GM21390 (cell line): Measurements from ENCODE around the gene FAM110A.
"Not testable (repeated sequence)": the region's sequence is repeated elsewhere in the genome, so short reads cannot be mapped to it uniquely, and the experiment has no call there.

Experiments
- ATAC-seq: cut with Tn5 transposase; IDR thresholded peaks from one replicate; pipeline ENCODE4 v1.9.1; 2021; ENCODE audit not compliant: unreplicated experiment

Gene FAM110A

DNA sequence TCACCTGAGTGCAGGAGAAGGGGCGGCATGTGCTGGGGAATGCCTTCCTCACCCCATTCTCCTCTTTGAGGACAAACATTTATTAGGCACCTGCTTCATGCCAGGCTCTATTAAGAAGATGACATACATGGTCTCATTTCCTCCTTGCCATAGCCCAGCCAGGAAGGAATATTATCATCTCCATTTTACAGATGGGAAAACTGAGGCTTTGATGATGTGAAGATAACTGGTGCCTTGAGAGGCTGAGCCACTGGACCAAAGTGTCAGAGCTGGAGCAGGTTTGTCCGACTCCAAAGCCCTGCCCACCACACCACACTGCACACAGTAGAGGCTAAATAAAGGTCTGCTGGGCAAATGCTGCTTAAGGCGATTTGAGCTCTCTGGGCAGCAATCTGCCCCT lies 37.2 kb downstream of the FAM110A start:
- ATAC-seq = no peak

DNA sequence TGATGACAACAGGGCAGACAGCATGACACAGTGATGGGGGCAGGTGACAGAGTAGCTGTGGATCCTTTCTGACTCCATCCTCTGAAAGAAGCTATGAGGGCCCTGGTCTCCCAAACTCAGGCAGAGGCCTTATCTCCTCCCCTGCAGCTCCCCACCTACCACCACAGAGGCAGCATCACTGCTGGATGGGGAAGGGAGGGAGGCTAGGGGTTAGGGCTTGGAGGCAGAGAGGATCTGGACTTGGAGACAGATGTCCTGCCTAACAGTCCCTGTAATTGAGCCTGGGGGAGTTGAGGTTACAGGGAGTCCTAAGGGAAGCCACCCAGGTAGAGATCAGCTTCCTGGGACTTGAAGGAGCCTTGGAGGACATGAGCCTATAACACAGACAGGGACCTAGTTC lies 37.9 kb downstream of the FAM110A start:
- ATAC-seq = no peak

DNA sequence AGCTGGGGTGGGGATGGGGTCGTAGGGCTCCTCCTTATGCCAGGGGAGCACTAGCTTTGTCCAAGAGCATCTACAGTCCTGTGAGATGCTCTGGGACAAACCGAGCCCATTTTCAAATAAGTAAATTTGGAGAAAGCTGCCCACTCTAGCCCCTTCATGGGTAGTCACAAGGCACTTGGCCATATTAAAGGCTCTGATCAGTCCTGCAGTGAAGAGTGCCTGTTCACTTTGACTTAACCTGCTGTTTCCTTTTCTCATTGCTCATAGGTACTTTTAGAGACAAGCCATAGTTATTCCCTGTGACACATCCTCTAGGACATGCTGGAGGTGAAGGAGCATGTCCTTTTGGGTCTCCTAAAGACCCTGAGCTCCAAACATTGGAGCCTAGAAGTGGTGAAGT lies 38.4 kb downstream of the FAM110A start:
- no peak for ATAC-seq

DNA sequence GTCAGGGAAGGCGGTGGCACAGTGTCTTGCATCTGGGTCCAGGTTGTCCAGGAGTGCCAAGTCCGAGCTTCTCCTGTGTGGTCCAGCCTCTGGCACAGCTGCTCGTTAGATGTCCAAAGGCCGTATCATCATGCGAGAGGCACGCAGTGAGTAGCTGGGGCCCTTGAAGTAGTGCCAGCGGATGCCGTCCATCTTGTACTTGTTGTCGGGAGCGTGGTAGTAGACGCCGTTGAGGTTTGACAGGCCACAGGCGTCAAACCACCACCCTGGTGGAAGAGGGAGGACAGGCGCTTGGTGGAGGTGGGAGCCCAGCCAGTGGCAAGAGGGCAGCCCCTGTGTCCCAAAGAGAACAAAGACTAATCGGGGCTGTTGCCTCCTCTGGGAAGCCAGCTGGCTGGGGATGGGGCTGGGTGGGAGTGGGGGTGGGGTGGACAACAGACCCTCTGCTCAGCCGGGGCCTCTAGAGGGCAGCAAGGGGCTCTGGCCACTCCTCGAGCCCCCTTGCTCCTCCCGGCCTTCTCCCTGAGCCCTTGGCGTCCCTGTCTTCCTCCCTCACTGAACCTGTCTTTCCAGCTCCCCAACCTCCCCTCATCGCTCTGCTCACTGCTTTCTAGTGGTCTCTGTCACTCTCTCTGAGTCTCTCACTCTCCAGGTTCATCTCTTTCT lies 39.5 kb downstream of the FAM110A start:
- no peak for ATAC-seq

DNA sequence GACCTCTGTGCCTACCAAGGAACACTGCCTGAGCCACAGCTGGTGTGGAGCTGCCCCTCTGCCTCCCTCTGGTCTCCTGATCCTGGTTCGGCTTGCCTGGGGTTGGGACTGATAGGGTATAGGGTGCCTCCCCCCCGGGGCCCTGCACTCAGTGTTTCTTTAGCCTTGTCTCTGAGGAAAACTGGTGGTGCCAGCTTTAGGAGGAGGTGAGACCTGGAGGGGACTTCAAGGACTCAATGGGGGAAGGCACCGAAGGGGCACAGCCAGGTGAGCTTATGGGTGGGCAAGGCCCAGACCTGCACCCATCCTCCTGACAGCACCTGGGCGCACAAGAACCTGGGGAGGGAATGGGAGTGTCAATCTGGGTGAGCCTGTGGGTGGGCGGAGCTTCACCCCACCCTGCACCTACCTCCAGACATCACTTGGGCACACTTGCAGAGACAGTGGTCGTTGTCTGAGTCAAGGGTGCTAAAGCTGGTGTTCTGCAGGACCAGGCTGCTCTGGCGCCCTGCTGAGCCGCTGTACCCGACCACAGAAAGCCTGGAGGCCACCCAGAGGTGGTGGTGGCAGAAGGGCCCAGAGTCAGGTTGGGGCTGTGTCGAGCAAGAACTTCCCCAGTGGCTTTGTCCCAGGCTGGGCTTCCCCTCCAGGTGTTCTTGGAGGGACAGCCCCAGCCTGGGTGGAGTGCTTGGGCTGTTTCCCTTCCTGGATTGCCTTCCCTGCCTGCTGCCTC lies 40.5 kb downstream of the FAM110A start:
- no peak for ATAC-seq

GRCh38 chr20:875115-875514 lies 41.6 kb downstream of the FAM110A start:
- ATAC-seq = no peak

- ATAC-seq = no peak
Observed at GRCh38 chr20:877814-878213, 44.3 kb downstream of the FAM110A start.

DNA sequence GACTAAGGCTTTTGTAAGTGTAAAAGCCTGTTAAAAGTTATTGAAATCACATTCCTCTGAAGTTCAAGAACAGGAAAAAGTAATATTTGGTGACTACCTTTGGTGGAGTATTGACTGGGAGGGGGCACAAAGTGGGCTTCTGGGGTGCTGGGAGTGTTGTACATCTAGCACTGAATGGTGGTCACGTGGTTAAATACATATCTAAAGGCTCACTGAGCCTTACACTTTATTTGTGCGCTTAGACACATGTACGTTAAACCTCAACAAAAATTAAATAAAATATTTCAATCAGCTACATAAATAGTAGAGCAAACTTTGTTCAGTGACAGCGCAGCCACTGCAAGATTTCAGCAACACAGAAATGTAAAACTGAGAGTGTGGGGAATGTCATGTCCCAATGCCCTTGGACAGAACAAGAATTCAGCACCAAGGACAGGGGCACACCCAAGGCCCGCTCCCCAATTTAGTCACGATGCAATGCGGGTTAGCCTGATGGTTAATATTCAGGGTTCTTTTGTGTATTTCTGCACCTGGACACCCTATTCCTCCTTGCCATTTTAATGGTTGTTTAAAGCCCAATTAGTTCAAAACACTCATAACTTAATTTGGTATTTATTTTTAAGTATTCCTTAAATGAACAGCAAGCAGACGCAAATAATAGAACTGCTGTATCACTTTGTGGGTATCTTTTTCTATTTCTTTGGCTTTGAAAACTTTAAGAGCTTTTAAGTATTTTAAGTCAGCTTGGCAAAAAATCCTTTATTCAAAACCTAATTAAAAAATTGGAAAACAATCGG lies 45.2 kb downstream of the FAM110A start:
- no peak for ATAC-seq

GRCh38 chr20:879626-880025 lies 46.1 kb downstream of the FAM110A start:
- ATAC-seq = no peak

DNA sequence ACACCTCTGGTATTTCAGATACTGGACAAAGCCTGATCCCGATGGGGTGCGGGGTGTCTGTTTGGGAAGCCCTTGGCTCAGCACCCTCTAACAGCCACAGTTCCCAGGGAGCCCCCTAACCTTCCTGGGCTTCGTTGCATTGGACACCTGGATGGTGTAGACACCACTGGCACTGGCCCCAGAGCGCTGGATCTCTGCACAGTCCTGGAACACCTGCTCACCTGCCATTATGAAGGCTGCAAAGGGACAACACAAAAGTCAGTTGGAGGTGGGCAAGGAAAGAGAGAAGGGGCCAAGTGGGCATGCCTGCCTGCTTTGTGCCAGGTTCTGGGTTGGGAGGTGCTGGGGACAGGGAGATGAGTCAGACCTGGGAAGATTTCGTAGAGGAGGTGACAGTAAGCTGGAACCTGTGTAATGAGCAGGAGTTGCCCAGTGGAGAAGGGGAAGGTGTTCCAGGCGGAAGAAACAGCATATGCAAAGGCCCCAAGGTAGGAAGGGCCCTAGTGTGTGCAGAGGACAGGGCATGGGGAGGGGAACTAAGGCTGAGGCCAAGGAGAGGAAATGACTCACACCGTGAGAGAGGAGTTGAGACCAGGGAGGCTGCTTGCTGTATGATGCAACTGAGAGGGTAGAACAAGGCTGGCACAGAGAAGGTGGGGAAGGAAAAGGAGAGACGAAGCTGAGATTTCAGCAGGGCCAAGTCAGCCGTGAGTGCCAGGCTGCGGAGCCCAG lies 47.7 kb downstream of the FAM110A start:
- ATAC-seq = no peak

GRCh38 chr20:881783-882144 lies 48.2 kb downstream of the FAM110A start:
- ATAC-seq = no peak

DNA sequence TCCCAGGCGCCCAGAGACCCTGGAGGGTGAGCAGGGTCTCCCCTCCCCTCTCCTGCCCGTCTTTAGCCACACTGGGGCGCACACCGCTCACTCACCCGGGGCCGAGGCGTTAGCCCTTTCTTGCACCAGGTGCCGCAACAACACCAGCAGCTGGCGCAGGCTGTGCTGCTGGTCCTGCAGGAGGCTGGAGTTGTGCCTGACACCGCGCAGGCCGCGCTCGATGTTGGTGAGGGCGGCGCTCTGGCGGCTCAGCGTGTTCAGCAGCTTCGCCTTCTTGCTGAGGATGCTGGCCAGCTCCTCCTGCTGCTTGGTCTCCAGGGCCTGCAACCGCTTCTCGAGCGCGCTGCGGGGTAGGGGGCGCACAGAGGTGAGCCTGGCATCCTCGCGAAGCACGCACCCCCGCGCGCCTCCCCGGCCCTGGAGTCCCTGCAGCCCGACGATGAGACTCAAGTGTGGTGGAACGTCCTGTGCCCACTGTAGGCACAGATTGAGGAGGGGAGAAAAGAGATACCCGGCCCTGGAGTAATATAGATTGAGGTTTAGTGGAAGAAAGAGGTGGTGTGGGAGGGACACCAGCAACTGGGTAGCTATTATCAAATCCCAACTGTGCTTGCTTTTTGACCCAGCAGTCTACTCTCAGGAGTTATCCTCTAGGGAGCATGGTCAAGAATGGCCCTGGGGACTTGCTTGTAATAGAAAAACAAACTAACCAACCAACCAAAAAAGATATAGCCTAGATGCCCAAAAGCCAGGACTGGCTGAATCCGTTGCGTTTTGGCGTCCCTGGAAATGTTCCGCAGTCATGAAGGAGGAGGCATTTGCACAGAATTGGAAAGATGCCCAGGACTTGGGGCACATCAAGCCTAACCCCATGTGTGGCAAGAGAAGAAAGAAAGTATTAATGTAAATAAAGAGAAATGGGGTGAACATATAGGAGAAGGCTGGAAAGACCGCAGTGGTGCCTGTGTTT lies 51.8 kb downstream of the FAM110A start:
- ATAC-seq = no peak

DNA sequence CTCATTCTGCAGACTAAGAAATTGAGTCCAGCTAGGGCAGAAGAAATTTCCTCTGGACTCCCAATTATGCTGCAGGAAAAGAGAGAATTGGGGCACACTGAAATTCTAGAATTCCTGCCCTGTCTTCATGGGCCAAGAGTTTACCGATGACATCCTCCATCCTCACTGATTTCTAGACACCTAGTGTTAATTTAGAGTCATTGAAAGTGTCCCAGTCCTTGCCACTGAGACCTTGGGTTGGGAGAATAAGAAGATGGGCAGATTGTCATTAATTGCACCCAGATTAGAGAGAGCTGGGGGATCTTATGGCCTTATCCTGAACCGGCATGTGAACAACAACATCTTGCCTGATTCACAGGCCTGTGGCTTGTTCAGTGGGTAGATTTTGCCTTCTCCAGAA lies 53.6 kb downstream of the FAM110A start:
- no peak for ATAC-seq

GRCh38 chr20:888057-888456 lies 54.5 kb downstream of the FAM110A start:
- ATAC-seq = no peak

- no peak for ATAC-seq
Observed at GRCh38 chr20:889106-889505, 55.6 kb downstream of the FAM110A start.

- ATAC-seq = no peak
Observed at GRCh38 chr20:889932-890463, 56.5 kb downstream of the FAM110A start.

GRCh38 chr20:890666-891057 lies 57.1 kb downstream of the FAM110A start:
- no peak for ATAC-seq

DNA sequence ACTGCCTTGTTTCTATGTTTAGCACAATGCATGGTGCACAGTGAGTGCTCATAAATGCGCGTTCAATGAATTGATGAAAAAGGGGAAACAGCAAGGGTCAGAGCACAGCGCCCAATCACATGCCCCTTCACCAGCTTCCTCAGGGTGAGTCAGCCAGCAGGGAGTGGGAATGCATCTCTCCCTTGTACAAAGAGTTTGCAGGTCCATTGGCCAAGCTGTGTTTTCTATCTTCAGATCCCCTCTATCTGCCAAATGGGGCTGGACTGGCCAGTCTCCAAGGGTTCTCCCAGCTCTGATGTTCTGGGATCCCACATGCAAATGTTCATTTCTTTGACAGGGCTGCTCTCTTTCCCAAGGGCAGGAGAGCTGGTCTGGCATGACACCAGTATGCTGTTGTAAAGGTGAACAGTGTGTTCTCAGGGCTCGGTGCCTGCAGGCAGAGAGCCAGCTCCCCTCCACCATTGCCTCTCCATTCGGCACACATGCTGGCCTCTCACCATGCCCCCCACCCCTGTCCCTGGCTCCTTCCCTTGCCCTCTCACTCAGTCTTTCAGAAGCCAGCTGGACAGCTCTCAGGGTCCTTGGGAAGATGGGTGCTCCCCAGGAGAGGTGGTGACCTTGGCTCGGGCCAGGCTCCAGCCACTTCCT lies 57.7 kb downstream of the FAM110A start:
- no peak for ATAC-seq

- no peak for ATAC-seq
Observed at GRCh38 chr20:891706-892080, 58.2 kb downstream of the FAM110A start.

DNA sequence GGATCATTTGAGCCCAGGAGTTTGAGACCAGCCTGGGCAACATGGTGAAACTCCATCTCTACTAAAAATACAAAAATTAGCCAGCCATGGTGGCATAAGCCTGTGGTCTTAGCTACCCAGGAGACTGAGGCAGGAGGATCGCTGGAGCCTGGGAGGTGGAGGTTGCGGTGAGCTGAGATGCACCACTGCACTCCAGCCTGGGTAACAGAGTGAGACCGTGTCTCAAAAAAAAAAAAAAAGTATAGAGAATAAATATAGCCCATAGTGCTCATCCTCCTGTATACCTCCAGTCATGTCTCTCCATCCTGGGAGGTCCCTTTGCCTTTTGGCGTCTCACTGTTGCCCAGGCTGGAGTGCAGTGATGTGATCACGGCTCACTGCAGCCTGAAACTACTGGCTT lies 58.9 kb downstream of the FAM110A start:
- ATAC-seq = not testable (repeated sequence)
